ENCODE measurements around the gene SLC41A3. TPM values are rescaled to one million over a fixed set of nuclear protein-coding genes. Genes with fewer than 3 reads are reported as not detected.

Gene SLC41A3
- total RNA-seq, 4 donors from 2014 or later: 31.0 to 62.7 (median 37.5) TPM

DNA sequence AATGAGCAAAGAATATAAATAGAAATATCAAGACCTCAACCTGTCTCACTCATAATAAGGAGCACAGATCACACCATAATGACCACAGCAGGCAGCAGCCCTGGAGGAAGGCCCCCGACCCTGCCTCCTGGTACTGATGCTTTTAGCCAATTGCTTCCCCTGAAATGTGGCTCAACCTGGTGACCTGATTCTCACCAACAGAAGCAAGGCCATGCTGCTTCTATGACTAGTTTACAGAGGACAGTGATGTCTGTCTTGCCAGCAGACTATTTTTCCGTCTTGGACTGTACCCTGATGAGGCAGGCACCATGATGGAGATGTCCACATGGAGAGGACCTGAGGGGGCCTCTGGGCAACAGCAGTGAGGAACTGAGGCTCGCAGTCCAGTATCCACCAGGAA, 18.0 kb downstream of the SLC41A3 start:
- TF ChIP-seq POLR2A (IDR thresholded peaks at IDR 0.05) (no peak), POLR2AphosphoS5 (IDR thresholded peaks at IDR 0.05) (no peak), EP300 (IDR thresholded peaks at IDR 0.05) (no peak)
- TF ChIP-seq, protein P1, sequence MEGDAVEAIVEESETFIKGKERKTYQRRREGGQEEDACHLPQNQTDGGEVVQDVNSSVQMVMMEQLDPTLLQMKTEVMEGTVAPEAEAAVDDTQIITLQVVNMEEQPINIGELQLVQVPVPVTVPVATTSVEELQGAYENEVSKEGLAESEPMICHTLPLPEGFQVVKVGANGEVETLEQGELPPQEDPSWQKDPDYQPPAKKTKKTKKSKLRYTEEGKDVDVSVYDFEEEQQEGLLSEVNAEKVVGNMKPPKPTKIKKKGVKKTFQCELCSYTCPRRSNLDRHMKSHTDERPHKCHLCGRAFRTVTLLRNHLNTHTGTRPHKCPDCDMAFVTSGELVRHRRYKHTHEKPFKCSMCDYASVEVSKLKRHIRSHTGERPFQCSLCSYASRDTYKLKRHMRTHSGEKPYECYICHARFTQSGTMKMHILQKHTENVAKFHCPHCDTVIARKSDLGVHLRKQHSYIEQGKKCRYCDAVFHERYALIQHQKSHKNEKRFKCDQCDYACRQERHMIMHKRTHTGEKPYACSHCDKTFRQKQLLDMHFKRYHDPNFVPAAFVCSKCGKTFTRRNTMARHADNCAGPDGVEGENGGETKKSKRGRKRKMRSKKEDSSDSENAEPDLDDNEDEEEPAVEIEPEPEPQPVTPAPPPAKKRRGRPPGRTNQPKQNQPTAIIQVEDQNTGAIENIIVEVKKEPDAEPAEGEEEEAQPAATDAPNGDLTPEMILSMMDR (IDR thresholded peaks at IDR 0.05): no peak
- no peak for ATAC-seq
- no peaks in the 10 kb centered on the region for H3K9me3 ChIP-seq
- no peak overlapping the region for H3K27ac ChIP-seq
- 83 to 89% methylated on average over 1 to 3 of the region's 3 CpGs for WGBS, 2 donors (ENCODE audit: low coverage in 1 of 2)
- no peak overlapping the region for H3K4me3 ChIP-seq
- H3K4me1 ChIP-seq: no peaks in the 10 kb centered on the region
- H3K27me3 ChIP-seq: no peaks in the 10 kb centered on the region
- peaks cover 0 to 58% of the 10 kb centered on the region in 2 donors for H3K36me3 ChIP-seq

DNA sequence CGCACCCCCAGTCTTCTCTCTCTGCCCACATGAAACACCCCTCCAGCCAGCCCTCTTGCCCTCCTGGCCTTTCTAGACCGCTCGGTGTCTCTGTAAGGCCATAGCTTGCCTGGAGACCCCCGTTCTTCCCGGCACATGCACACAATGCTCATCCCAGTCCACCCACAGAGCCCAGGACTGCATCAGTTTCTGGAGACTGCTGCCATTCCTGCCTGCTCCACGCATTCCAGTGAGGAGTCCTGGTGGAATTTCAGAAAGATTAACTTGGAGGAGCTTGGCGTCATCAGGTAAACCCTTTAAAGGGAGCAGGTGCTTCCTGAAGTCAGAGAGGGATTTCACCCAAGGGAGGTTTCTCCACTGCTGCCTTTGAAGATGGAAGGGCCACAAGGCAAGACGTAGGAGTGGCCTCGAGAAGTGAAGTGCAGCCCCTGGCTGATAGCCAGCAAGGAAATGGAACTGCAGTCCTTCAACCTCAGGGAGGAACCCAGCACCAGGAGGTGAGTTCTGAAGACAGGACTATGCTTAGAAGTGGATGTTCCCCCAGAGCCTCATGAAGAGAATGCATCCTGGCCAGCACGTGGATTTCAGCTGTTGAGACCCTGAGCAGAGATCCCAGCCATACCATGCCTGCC, 19.2 kb downstream of the SLC41A3 start:
- no peak overlapping the region for H3K27ac ChIP-seq
- no peaks in the 10 kb centered on the region for H3K27me3 ChIP-seq
- H3K36me3 ChIP-seq: peaks cover 0 to 64% of the 10 kb centered on the region in 2 donors
- H3K4me3 ChIP-seq: no peak overlapping the region
- H3K9me3 ChIP-seq: no peaks in the 10 kb centered on the region
- TF ChIP-seq EP300 (IDR thresholded peaks at IDR 0.05): no peak
- TF ChIP-seq POLR2A (IDR thresholded peaks at IDR 0.05): no peak
- WGBS, 2 donors (ENCODE audit: low coverage in 1 of 2): 45 to 83% methylated on average over 4 to 5 of the region's 10 CpGs
- no peak for ATAC-seq
- H3K4me1 ChIP-seq: no peaks in the 10 kb centered on the region

DNA sequence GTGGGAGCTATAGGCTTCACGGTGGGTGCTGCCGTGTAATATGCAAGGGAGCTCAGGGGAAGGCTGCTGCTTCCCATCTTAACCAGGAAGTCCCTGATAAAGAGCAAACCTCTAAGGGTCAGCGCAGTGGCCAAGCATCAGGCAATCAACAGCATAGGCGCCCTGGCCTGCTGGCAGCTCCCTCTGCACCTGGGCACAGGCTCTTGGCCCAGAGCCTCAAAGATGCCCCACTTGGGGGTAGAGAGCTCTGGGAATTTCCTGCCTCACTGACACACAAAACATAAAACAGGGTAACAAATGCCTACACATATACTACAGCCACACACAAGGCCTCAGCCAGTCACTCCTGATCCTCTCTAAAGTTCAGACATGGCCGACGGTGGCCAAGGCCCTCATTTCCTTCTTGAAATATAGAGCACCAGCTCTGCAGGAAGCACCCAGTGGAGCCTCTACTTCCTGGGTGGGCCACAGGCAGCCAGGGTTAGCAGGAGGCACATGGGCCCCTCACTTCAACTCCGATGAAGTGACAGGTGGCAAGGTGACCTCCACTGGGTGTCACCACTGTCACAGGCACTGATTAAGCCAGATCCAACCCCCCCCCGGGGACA, 20.5 kb downstream of the SLC41A3 start:
- no peak for ATAC-seq
- no peaks in the 10 kb centered on the region for H3K27me3 ChIP-seq
- no peaks in the 10 kb centered on the region for H3K9me3 ChIP-seq
- H3K4me3 ChIP-seq: no peak overlapping the region
- H3K36me3 ChIP-seq: peaks cover 0 to 69% of the 10 kb centered on the region in 2 donors
- no peaks in the 10 kb centered on the region for H3K4me1 ChIP-seq
- no peak overlapping the region for H3K27ac ChIP-seq
- TF ChIP-seq POLR2AphosphoS5 (IDR thresholded peaks at IDR 0.05): no peak
- TF ChIP-seq, protein P1 (IDR thresholded peaks at IDR 0.05): no peak
- TF ChIP-seq POLR2A (IDR thresholded peaks at IDR 0.05): no peak
- TF ChIP-seq EP300 (IDR thresholded peaks at IDR 0.05): no peak
- WGBS, 2 donors (ENCODE audit: low coverage in 1 of 2): 100% methylated on average over 1 of the region's 8 CpGs; no CpG with 5 or more reads in 1 of the 2 donors

DNA sequence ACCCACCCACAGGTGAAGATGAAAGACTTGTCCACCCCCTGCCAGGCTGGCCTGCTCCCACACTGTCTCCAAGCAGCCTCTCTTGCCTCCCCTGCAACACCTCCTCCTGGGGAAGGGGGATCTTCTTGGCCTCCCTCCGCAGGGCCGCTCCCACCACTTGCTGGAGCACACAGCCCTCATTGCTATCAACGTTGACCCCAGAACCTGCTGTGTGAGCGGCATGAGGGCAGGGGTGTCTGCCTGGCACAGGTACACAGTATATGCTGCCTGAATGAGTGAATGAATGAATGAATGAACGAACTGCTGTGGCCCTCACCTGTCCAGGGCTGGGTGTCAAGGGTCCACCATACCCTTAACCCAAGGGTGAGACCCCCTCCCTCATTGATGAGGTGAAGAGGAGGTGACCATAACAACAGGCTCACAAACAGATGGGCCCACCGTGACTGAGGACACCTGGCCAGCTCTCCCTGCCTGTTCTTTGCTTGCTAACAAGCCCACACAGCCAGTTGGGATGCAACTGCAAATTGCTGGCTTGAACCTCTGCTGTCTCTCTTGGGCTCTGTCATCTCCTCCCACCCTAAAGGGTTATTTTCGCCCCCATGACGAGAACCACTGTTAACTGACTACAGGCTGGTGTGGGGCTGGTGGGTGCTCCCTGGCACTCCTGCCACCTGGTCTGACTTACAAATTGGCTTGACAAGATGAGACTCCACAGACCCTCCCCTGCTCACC, 22.5 kb downstream of the SLC41A3 start:
- WGBS, 2 donors (ENCODE audit: low coverage in 1 of 2): 80% methylated on average over 2 of the region's 8 CpGs; no CpG with 5 or more reads in 1 of the 2 donors
- H3K4me3 ChIP-seq: no peak overlapping the region
- no peak for ATAC-seq
- no peak overlapping the region for H3K27ac ChIP-seq
- H3K4me1 ChIP-seq: peaks cover 0 to 8% (median 0%) of the 10 kb centered on the region in 3 donors
- TF ChIP-seq, protein P1 (IDR thresholded peaks at IDR 0.05): no peak
- TF ChIP-seq POLR2A (IDR thresholded peaks at IDR 0.05) (no peak), POLR2AphosphoS5 (IDR thresholded peaks at IDR 0.05) (no peak), EP300 (IDR thresholded peaks at IDR 0.05) (no peak)
- H3K36me3 ChIP-seq: peaks cover 0 to 56% of the 10 kb centered on the region in 2 donors
- H3K9me3 ChIP-seq: no peaks in the 10 kb centered on the region
- no peaks in the 10 kb centered on the region for H3K27me3 ChIP-seq

DNA sequence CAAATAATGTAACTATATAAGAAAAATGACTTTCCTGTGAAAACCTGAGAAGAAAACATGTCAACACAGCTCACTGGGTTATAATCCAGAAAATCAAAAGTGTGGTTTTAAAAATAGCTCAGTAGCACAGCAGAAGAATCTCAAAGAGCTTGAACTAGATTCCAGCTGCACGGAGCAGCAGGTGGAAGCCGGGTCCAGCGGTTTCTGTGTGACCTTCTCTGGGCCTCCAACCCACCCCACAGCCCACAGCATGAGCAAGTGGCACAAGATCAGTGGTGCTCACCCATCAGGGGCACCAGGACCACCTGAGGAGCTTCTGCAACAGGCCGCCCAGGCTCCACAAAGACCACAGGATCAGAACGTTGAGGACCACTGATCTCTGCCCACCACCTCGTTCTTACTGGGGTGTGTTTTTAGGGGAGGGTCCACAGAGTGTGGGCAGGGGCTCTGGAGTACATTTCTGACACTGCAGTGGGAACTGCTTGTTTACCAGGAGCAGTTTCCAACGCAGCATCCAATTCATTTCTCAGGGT, 23.2 kb downstream of the SLC41A3 start:
- 63 to 82% methylated on average over 2 to 6 of the region's 7 CpGs for whole genome bisulfite sequencing, 2 donors (ENCODE audit: low coverage in 1 of 2)
- no peaks in the 10 kb centered on the region for H3K27me3 ChIP-seq
- no peaks in the 10 kb centered on the region for H3K9me3 ChIP-seq
- peaks cover 0 to 8% (median 0%) of the 10 kb centered on the region in 3 donors for H3K4me1 ChIP-seq
- ATAC-seq: no peak
- H3K4me3 ChIP-seq: no peak overlapping the region
- TF ChIP-seq POLR2AphosphoS5 (IDR thresholded peaks at IDR 0.05) (no peak), POLR2A (IDR thresholded peaks at IDR 0.05) (no peak), EP300 (IDR thresholded peaks at IDR 0.05) (no peak)
- TF ChIP-seq, protein P1 (IDR thresholded peaks at IDR 0.05): no peak
- no peak overlapping the region for H3K27ac ChIP-seq
- H3K36me3 ChIP-seq: peaks cover 0 to 58% of the 10 kb centered on the region in 2 donors

All from gastroesophageal sphincter (tissue), 4 donors.